Osteocyte (in vitro differentiated cells): Measurements from ENCODE around the gene CDH22. TPM values are rescaled to one million over a fixed set of nuclear protein-coding genes. Genes with fewer than 3 reads are reported as not detected.

Experiments used
- DNase-seq: peaks from one replicate; pipeline ENCODE4 v3.0.0; 2021; ENCODE audit warnings: mixed read lengths; ENCODE audit not compliant: unreplicated experiment; ENCODE audit errors: extremely low spot score
- H3K27ac Mint-ChIP-seq: one replicate; pipeline ENCODE4 v1.8.0; 2021; ENCODE audit warnings: mild to moderate bottlenecking, mixed read lengths; ENCODE audit not compliant: unreplicated experiment
- H3K27me3 Mint-ChIP-seq: one replicate; pipeline ENCODE4 v1.8.0; 2021; ENCODE audit warnings: mixed read lengths; ENCODE audit not compliant: unreplicated experiment
- H3K36me3 Mint-ChIP-seq: one replicate; pipeline ENCODE4 v1.8.0; 2021; ENCODE audit warnings: mixed read lengths; ENCODE audit not compliant: unreplicated experiment
- H3K4me1 Mint-ChIP-seq: one replicate; pipeline ENCODE4 v1.8.0; 2021; ENCODE audit warnings: mixed read lengths; ENCODE audit not compliant: unreplicated experiment
- H3K4me3 Mint-ChIP-seq: one replicate; pipeline ENCODE4 v1.8.0; 2021; ENCODE audit warnings: mild to moderate bottlenecking, moderate library complexity, mixed read lengths; ENCODE audit not compliant: unreplicated experiment
- H3K9me3 Mint-ChIP-seq: one replicate; pipeline ENCODE4 v1.8.0; 2021; ENCODE audit warnings: mixed read lengths; ENCODE audit not compliant: unreplicated experiment
- CTCF ChIP-seq: fragments of 200-600 bp; sonication (generic); IDR thresholded peaks from 2 replicates; pipeline ENCODE4 v1.5.0; 2021; ENCODE audit warnings: antibody characterized with exemption, mild to moderate bottlenecking, moderate library complexity
- total RNA-seq: library from RNA; stranded (reverse); gene quantifications from 2 replicates; pipeline ENCODE4 v1.2.1, GENCODE V29; 2021

CDH22 gene
- total RNA-seq, 1 donor from 2014 or later, result not detected

DNA sequence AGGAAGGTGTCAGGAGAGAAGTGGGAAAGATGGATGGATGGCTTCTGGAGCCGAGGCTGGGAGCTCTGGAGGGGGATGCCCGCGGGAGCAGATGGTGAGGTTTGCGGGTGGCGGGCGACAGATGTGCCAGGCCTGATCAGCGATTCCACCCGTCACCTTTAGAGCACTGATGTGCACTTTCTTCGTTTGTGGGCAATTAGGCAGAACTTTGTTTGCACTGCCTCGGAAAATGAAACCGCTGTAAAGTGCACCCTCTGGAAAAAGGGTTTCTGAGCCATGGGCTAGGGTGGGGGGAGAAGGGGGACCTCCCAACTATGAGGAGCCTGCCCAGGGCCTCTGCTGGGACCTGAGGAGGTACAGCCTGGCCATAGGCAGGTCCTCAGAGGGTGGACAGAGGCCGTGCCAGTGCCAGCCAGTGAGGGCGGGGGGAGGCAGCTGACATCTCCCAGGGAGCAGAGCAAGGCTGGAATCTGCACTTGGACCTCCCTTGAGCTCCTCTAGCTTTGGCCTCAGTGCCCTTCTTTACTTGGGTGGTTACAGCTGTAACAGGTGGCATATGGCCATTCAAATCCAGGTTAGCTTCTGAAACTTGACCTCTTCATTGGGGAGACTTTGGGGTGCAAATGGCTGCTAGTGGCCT lies 131.4 kb downstream of the CDH22 start:
- Mint-ChIP-seq H3K9me3 (no peaks in the 10 kb centered on the region), H3K4me3 (no peak overlapping the region), H3K27me3 (peaks cover 45% of the 10 kb centered on the region), H3K27ac (no peak overlapping the region), H3K36me3 (no peaks in the 10 kb centered on the region), H3K4me1 (peaks cover 2% of the 10 kb centered on the region)
- no peak for DNase-seq
- no peak for TF ChIP-seq CTCF

- Mint-ChIP-seq H3K4me3 (no peak overlapping the region), H3K4me1 (peaks cover 2% of the 10 kb centered on the region)
- TF ChIP-seq CTCF, result no peak
Observed at GRCh38 chr20:46175127-46175494, 133.2 kb downstream of the CDH22 start.

DNA sequence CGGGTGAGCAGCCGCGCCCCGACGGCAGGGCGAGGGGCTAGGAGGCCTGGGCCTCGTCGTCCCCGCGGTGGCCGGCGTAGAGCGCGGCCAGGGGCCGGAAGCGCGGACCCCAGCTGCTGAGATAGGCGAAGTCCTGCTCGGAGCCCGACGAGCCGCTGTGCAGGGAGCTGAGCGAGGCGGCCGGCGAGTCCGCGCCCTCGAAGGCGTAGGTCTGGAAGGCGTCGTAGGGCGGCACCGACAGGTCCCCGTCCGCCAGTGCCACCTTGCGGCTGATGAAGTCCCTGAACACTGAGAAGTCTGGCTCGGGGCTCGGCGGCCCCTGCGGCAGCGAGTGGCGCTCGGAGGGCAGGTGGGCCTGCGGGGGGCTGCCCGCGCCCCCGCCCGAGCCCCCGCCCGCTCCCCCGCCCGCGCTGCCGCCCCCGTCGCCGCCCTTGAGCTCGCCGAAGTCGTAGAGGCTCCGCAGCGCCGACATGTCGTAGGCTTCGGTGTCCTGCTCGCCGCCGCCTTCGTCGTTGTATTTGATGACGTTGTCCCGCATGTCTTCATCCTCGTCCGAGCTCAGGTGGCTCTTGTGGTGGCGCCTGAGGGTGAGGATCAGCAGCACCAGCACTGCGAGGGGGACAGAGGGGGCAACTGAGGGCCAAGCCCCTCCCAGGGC lies 133.7 kb downstream of the CDH22 start:
- no peak overlapping the region for H3K4me3 Mint-ChIP-seq

More at GRCh38 chr20:46175127-46175494, 133.2 kb downstream of the CDH22 start:
- Mint-ChIP-seq H3K27ac (no peak overlapping the region), H3K9me3 (no peaks in the 10 kb centered on the region), H3K27me3 (peaks cover 49% of the 10 kb centered on the region), H3K36me3 (no peaks in the 10 kb centered on the region)
- DNase-seq, result no peak

GRCh38 chr20:46173652-46174468 lies 134.4 kb downstream of the CDH22 start:
- H3K36me3 Mint-ChIP-seq, result no peaks in the 10 kb centered on the region
- H3K9me3 Mint-ChIP-seq, result no peaks in the 10 kb centered on the region
- TF ChIP-seq CTCF, result no peak
- peaks cover 46% of the 10 kb centered on the region for H3K27me3 Mint-ChIP-seq
- H3K4me1 Mint-ChIP-seq, result peaks cover 2% of the 10 kb centered on the region
- no peak overlapping the region for H3K27ac Mint-ChIP-seq
- no peak for DNase-seq
- no peak overlapping the region for H3K4me3 Mint-ChIP-seq

More for the DNA sequence above, 133.7 kb downstream of the CDH22 start:
- peak; percentile 65 for TF ChIP-seq CTCF
- Mint-ChIP-seq H3K4me1 (peaks cover 2% of the 10 kb centered on the region), H3K9me3 (no peaks in the 10 kb centered on the region), H3K27ac (no peak overlapping the region), H3K36me3 (no peaks in the 10 kb centered on the region), H3K27me3 (peaks cover 49% of the 10 kb centered on the region)
- DNase-seq, result no peak
